Stimulated activated CD4-positive, alpha-beta T cell treated with anti-CD3 and anti-CD28 coated beads, Interleukin-12 subunit alpha, Interleukin-12 subunit beta, amount 100 ng/mL, for 48 hours (primary cell): Measurements from ENCODE around the gene LGR4.

Experiments
- DNase-seq, 3 donors: peaks; one replicate each; pipeline ENCODE4 v3.0.0-alpha.2; 2020; ENCODE audit warnings: low read depth in 2 of 3, low spot score in 1 of 3

LGR4 gene

DNA sequence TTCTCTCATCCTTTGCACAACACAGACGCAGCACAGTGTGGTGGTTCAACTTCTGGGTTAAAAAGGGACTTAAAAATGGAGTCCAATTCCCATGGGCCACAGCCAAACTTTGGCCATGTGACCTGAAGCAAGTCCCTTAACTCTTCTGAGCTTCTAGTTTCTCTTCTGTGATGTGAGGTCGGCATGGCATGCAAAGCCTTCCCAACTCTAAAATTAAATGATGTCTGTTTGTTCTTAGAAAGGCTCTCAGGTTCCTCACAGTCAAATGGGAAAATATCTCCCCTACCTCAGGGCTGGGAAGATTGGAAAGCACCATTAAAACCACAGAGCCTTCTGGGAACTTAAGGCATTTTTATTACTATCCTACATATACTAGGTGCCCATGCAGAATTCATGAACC, 38.8 kb downstream of the LGR4 start:
- no peak for DNase-seq

- DNase-seq = no peak
These were observed 40.8 kb downstream of the LGR4 start for GRCh38 chr11:27431808-27432207.

GRCh38 chr11:27429761-27430393, 42.7 kb downstream of the LGR4 start:
- no peak for DNase-seq

DNA sequence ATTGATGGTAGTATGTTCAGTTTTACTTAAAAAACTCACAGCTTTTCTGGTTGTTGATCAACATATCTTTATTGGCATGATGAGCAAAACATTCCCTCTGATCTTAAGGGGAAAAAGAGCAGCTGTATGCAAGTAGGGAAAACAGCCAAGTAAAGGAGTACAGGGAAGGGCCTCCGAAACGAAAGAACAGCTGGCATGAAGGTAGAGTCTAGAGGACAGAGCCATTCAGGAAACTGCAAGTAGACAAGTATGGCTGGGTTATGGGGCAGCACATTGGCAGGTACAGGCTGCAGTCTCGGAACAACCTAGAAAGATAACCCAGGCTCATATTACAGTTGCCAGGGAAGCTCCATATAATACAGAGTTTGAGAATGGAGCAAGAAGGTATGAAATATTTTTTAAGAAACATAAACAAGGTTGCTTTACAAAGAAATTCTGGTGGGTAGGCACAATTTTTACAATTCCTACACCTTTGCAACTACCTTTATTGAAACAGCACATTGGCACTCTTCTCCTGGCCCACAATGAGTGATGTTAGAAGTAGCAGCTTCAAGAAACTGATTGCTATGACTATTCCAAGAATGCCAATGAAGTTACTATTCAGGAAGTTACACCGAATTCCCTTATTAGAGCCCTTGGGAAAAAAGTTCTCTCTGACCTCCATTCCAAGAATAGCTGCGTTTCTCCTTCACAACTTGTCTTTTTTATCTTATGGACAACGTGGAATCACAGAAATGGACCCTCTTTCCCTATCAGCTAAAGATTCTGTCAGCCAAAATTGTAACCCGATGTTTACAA, 45.2 kb downstream of the LGR4 start:
- DNase-seq = no peak

DNA sequence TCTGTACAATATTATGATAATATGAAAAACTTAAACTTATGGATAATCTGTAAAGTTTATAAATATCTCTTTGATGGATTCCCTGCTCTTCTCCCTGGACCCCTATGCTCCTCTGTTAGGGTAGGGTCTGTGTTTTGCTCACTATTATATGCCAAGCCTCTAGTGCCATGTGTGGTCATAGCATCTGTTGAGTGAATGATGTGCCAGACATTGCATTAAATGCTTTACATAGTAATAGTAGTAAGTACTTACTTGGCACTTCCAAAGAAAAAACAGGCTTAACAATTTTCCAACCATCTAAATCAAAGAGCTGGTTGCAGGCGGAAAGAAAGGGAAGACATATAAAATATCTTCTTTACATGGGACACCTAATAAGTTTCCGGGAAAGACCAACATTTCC, 46.8 kb downstream of the LGR4 start:
- DNase-seq = no peak

DNA sequence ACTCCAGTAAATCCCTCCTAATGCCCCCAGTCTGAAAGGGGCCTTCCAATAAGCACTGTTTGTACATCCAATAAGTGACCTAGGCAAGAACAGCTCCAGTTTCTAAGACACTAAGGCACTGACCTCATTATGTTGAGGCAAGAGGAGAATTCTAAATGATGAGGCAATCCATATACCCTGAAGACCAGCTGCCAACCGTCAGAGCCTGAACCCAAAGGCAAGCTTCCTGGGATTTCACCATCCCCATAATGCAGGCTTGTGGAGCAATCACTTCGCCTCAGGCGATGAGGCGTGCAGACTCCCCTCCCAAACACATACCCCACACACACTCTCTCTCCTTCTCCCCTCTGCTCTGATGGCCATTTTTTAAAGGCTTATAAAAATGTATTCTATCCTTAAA, 49.5 kb downstream of the LGR4 start:
- DNase-seq = no peak

GRCh38 chr11:27421819-27422494, 50.6 kb downstream of the LGR4 start:
- no peak for DNase-seq

DNA sequence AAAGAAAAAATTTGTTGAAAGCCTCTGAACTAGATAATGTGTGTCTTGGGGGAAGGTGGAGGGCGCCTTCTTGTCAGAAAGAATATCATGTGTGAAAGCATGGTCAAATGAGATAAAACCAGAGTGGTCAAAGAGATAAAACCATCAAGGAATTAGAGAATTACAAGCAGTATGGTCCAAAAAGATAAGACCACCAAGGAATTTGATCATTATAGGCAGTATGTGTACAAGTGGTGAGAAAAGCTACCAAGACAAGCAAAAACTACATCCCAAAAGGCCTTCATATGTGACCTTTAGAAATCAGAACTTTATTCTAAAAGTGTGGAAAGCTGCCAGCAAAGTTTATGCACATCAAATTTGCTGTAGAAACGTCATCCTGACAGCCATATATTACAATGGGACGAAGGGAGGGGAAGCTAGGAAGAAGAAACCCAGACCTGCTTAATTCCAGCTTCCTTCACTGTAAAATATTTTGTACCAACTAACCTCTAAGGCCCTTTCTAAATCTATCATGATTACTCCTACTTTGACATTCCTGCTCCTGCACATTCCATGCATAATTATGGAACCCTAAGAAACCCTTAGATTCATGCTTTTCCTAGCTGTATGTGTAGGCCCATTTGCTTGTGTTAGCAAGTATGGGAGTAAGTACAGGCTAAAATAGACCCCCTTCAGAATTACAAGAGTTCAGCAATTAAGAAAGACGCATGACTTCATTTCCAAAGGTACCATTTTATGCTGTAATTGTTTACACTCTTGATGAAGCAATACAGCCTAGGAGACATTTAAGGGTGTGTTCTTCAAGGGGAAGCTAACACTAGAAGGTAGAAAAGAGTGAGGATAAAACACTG, 51.6 kb downstream of the LGR4 start:
- DNase-seq = no peak

DNA sequence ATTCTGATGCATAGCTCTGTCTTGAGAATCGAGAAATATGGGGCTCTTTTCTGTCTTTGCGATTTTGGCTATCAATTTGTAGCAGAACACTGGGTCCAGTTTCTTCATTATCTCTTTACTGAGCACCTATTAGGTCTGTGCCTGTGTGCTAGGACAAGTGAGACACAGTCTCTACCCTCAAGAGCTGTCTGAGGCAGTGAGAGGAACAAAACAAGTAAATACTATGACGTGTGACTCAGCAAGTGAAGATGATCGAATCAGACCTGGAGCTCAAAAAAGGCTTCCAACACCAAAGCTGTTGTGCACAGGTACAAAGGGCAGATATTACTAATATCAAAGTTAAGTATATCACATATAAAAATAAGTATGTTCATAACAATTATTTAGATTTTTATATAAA, 52.4 kb downstream of the LGR4 start:
- no peak for DNase-seq

DNA sequence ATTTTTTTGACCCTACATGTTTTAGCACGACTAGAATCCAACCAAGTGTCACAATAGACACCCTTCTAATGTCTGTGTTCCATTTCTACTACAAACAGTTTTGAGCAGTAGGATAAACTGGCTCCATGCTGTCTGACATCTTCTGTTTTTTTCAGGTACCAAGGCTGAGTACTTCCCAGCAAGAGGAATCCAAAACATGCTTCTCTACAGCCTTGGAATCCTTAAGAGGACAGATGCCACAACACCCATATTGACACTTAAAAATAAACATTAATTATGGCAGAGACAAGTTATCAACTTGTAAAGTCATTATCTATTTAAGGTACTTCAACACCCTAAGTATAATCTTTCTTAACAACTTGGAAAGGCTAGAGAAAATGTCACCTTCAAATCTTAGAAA, 54.2 kb downstream of the LGR4 start:
- DNase-seq = no peak

DNA sequence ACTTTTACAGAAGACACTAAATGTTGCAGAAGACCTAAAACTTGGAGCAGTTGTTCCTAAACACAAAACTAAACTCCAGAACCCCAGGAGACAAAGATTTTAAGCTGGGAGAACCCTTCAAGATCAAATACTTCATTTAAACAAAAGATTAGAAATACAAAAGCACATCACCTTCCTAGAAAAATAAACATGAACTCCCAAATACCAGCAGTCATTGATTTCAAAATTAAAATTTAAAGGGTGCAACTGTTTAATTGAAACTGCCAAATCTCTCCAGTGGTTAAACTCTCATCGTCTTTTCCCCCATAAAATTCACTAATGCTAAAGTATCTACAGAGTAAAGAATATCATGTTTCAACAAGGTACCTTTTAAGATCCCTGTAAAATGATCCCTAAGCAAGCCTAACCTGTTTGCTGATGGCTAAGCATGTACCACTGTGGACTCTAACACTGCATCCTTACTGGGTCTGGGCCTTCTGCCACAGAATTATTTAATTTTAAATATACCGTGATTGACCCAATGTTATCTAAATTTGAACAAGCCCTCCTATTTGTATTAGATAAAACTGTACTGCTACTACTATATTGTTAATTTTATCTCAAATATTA, 55.9 kb downstream of the LGR4 start:
- DNase-seq = no peak

DNA sequence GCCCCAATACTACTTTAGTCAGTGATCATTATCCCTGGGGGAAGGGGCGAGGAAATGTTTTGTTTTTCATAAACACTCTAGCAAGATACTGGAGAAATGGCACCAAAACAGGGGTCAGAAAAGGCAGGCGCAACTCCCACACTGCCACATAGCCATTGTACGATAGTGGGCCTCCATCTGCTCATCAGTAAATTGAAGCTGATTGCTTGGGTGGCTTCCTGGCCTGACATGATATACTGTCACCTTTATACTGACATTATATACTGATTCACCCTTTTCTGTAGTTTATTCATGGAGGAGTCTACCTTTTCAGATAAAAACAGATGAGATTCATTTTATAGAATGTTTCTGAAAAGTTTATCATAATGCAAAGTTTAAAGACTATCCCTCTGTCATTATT, 57.9 kb downstream of the LGR4 start:
- DNase-seq = no peak

DNA sequence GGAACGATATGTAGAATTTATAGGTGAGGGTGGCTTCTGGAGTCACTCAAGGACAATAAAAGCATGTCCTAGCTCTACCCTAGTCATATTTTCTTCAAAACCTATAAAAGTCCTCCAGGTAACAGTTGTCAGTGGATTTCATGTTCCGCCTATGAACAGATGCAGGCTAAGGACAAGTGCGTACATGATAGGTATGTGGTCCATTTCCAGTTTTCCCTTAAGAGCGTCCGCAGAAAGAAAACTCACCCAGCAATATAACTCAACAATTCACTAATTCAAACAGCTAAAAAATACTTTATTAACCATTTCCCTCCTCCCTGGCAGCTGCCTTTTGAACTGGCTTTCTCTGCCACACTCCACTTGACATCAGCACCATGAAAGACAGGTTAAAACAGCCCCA, 59.4 kb downstream of the LGR4 start:
- no peak for DNase-seq

DNA sequence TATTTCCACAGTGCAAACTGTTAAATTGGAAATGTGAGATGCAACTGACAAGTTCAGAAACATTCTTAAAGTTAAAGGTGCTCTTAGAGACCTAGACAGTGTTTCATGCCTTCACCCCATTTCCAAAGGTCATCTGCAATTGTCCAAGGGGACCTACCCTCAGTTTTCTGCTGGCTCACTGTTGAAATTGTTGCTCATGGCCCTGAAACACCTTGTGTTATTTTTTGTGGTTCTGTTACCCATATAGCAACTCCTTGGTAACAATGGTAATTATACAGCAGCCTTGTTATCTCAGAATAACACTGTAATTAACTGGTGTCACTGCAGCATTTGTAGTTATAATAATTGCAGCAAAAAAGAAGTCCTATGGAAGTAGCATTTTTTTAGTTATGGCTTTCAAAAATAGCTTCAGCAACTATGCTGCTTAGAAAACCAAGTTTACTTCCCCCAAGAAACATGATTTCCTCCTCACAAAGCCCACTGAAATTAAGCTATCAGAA, 60.3 kb downstream of the LGR4 start:
- no peak for DNase-seq

DNA sequence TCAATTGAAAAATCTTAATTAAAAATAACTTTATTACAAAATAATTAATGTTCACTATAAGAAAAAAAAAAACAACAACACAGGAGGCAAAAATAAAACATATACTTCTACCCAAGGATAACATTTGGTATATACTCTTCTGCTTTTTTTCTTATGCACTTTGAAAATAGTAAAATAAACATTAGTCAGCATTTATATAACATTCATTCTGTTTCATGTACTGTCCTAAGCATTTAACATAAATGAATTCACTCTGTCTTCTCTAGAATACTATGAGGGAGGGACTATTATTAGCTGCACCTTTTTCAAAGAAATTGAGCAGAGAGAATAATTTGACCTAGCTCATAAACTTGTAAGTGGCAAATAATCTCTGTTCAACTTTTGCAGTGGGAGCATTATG, 61.3 kb downstream of the LGR4 start:
- no peak for DNase-seq

- DNase-seq = no peak
These were observed 62.3 kb downstream of the LGR4 start for GRCh38 chr11:27410272-27410671.

DNA sequence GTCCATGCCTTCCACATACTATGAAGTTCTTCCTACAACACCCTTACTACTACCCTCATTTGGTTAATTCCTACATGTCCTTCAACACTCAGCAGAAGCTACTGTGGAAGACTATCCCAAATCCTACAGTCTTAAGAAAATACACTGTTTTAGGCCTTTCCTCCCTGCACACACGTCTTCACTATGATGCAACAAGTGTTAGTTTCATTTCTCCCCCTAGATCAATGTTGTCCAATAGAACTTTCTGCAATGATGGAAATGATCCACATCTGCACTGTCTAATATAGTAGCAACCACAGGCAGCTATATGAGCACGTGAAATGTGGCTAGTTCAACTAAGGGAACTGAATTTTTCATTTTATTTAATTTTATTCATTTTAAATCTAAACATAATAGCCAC, 62.8 kb downstream of the LGR4 start:
- DNase-seq = no peak

DNA sequence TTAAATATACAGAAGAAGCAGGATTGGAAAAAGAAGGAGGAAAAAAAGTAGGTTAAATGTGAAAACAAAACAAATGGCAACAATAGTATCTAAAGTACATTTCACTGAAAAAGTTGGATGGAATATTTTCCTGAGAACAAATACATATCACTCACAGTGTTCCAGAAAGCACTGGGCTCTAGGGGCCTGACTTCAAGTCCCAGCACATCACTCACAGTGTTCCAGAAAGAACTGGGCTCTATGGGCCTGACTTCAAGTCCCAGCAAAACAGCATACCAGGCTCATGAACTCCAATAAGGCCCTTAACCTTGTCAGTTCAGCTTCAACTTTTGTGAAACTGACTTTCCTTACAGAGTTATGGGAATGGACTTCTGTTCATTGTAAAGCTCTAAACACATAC, 63.5 kb downstream of the LGR4 start:
- DNase-seq = no peak

GRCh38 chr11:27408246-27408800, 64.3 kb downstream of the LGR4 start:
- no peak for DNase-seq

GRCh38 chr11:27406498-27407354, 65.9 kb downstream of the LGR4 start:
- no peak for DNase-seq
